Measurements from ENCODE around the gene TSKU. TPM values are rescaled to one million over a fixed set of nuclear protein-coding genes. Genes with fewer than 3 reads are reported as not detected.
A peak's percentile ranks its signal among the peaks of the same experiment; 100 is the strongest.

Gene TSKU
- total RNA-seq, 4 donors from 2014 or later, result 27.2 to 152 (median 87.2) TPM

DNA sequence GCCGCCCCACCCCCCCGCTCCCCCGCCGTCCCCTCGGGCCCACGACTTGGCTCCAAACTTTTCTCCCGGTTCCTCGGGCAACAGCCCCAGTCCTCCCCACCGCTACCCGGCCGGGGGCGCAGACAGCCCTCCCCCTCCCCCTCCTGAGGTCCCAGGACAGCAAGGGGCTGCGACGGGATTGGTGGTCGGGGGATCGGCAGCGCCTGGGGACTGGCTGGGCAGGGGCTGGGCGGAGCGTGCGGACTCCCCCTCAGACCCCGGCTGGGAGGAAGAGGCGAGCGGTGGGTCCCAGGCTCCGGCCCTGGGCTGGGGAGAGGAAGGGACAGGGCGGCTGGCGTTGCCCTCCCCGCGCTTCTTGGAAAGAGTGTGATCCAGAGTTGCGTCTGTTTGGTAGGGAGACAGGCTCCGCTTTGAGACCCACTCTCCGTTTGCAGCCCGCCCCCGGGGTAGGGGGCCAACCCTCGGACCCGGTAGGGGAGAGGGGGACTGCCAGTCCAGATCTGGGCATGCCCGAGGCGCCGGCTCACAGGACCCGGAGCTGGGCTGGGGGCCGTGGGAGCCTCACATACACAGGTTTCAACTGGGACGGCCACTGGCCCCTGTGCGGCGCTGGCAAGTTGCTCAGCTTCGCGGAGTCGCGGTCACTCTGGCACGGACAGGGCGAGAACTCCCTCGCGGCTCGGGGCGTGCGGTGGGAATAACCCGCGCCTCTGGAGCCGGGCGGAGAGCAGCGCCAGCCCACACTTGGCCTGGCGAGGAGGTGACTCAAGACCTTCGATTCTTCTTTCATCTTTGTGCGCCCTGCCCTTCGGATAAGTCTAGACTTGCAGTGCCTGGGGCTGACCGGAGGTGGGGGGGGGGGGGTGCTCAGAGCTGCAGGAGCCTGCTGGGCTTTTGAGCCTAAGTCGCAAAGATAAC lies 999 bp downstream of the TSKU start:
- DNase-seq, result peak in 1 of 3 donors; percentile 77
- TF ChIP-seq, protein P1, sequence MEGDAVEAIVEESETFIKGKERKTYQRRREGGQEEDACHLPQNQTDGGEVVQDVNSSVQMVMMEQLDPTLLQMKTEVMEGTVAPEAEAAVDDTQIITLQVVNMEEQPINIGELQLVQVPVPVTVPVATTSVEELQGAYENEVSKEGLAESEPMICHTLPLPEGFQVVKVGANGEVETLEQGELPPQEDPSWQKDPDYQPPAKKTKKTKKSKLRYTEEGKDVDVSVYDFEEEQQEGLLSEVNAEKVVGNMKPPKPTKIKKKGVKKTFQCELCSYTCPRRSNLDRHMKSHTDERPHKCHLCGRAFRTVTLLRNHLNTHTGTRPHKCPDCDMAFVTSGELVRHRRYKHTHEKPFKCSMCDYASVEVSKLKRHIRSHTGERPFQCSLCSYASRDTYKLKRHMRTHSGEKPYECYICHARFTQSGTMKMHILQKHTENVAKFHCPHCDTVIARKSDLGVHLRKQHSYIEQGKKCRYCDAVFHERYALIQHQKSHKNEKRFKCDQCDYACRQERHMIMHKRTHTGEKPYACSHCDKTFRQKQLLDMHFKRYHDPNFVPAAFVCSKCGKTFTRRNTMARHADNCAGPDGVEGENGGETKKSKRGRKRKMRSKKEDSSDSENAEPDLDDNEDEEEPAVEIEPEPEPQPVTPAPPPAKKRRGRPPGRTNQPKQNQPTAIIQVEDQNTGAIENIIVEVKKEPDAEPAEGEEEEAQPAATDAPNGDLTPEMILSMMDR (IDR thresholded peaks at IDR 0.05), result peak in 2 of 6 experiments; percentile 10 to 15
- TF ChIP-seq POLR2A (IDR thresholded peaks at IDR 0.05), result peak; percentile 58 to 75
- Histone ChIP-seq H3K27me3 (no peaks in the 10 kb centered on the region), H3K36me3 (no peaks in the 10 kb centered on the region), H3K9me3 (no peaks in the 10 kb centered on the region), H3K4me1 (peaks cover 6 to 60% (median 10%) of the 10 kb centered on the region in 4 donors), H3K27ac (peak overlapping the region; percentile 66 to 96 (median 85)), H3K4me3 (peak overlapping the region; percentile 48 to 92 (median 64))

DNA sequence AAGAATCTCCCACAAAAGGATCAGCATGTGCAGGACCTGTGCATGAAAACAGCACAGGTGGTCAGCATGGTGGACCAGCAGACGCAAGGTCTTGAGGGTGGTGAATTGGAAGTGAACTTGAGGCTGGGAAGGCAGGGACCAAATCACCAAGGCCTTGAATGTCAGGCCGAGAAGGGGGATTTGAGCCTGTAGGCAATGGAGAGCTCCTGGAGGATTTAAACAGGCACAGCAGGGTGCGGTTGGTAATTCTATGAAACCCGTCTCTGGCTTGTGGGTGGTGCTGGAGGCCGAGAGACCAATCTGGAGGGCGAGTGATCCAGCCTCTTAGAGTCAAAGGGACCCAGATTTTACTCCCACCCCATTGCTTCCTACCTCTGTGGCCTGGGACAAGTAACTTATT lies 2.4 kb downstream of the TSKU start:
- DNase-seq, result no peak

DNA sequence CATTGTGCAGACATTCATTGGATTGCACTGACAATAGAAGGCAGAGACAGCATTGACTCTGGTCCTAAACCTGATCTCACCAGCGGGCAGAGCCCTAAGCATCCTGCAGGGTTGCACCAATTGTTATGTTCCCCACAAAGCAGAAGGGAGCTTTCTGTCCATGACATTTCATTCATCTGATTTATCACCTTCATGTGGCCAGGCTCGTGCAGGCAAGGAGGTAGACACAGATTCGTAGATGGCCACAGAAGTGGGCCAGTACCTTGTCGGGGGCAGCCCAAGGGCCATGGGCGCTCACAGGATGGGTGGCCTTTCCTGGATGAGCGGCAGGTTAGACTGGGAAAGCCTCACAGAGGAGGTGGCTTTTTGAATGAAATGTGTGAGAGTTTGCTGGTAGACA lies 2.9 kb downstream of the TSKU start:
- TF ChIP-seq POLR2A (IDR thresholded peaks at IDR 0.05), result no peak
- TF ChIP-seq, protein P1 (IDR thresholded peaks at IDR 0.05), result no peak
- no peaks in the 10 kb centered on the region for H3K27me3 ChIP-seq
- no peak for DNase-seq
- no peaks in the 10 kb centered on the region for H3K9me3 ChIP-seq
- no peak overlapping the region for H3K27ac ChIP-seq
- H3K36me3 ChIP-seq, result no peaks in the 10 kb centered on the region
- H3K4me1 ChIP-seq, result peaks cover 3 to 69% (median 11%) of the 10 kb centered on the region in 4 donors
- no peak overlapping the region for H3K4me3 ChIP-seq

More for the DNA sequence above, 2.4 kb downstream of the TSKU start:
- H3K36me3 ChIP-seq, result no peaks in the 10 kb centered on the region
- H3K27me3 ChIP-seq, result no peaks in the 10 kb centered on the region
- no peaks in the 10 kb centered on the region for H3K9me3 ChIP-seq
- TF ChIP-seq, protein P1 (IDR thresholded peaks at IDR 0.05), result no peak
- no peak for TF ChIP-seq POLR2A (IDR thresholded peaks at IDR 0.05)
- peaks cover 6 to 69% (median 11%) of the 10 kb centered on the region in 4 donors for H3K4me1 ChIP-seq
- H3K27ac ChIP-seq, result peak overlapping the region in 2 of 4 donors; percentile 91 to 96
- H3K4me3 ChIP-seq, result peak overlapping the region in 2 of 4 donors; percentile 70 to 92

DNA sequence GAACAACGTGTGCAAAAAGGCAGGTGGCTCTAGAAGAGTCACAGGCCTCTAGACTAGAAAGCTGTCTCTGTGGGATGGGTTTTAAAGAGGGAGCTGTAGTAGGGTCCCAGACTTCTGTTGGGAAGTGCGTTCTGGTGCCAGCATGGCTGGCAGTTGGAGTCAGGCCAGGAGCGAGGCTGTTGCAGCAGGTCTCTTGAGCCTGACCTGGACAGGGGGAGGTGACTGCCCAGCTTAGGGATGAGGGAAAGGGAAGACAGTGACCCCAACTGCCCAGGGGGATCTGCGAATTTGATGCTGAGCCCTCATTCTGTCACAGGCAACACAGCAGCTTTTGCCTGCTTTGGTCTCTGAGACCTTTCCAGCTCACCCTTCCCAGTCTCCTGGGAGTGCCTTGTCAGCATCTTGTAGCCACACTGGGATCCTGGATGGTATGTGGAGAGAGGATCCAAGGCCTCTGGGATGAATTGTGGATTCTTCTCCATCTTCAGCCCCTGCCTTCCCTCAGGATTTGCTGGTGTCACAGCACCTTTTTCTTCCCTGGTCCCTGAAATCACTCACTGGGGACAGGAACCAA lies 3.4 kb downstream of the TSKU start:
- Histone ChIP-seq H3K36me3 (no peaks in the 10 kb centered on the region), H3K4me1 (peaks cover 3 to 64% (median 10%) of the 10 kb centered on the region in 4 donors), H3K27me3 (no peaks in the 10 kb centered on the region), H3K4me3 (no peak overlapping the region), H3K9me3 (no peaks in the 10 kb centered on the region), H3K27ac (peak overlapping the region in 1 of 4 donors; percentile 10)
- no peak for TF ChIP-seq POLR2A (IDR thresholded peaks at IDR 0.05)
- TF ChIP-seq, protein P1 (IDR thresholded peaks at IDR 0.05), result no peak
- DNase-seq, result no peak

DNA sequence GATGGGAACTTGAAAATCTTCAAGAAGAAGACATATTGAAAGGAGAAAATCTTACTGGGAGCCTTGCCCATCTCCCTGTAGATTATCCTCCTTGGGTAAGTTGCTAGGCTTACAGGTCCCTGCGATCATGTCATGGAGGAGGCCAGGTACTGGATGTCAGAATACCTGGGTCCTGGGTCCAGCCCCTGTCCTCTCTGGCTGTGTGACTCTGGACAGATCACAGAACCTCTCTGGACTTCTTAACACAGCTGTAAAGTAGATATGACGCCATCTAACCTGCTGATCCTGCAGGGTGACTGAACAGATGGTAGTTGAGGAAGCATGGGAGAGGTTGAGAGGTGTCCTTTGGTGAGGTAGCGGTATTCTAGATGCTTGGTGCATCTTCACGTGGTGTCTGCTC lies 4.1 kb downstream of the TSKU start:
- TF ChIP-seq POLR2A (IDR thresholded peaks at IDR 0.05), result no peak
- TF ChIP-seq, protein P1 (IDR thresholded peaks at IDR 0.05), result no peak
- peak overlapping the region in 2 of 4 donors; percentile 4 to 75 for H3K27ac ChIP-seq
- peaks cover 3 to 66% (median 9%) of the 10 kb centered on the region in 4 donors for H3K4me1 ChIP-seq
- H3K9me3 ChIP-seq, result no peaks in the 10 kb centered on the region
- no peaks in the 10 kb centered on the region for H3K27me3 ChIP-seq
- H3K36me3 ChIP-seq, result no peaks in the 10 kb centered on the region
- no peak for DNase-seq
- H3K4me3 ChIP-seq, result no peak overlapping the region

Data from Peyer's patch (tissue), 4 donors.